Ovary (tissue), 3 donors: ENCODE results near the gene LMX1B.

Source experiments
- EP300 ChIP-seq: sonication (generic); formaldehyde crosslinking; IDR thresholded peaks from one replicate; pipeline ENCODE4 v1.6.1; 2017; ENCODE audit warnings: antibody characterized with exemption
- POLR2A ChIP-seq: fragments of 450-650 bp; IDR thresholded peaks from one replicate; pipeline ENCODE4 v1.6.1; 2017; ENCODE audit warnings: antibody characterized with exemption, mild to moderate bottlenecking, moderate library complexity
- TF ChIP-seq, protein P1 (sequence below), 3 donors: fragments of 450-650 bp in 2 of 3; fragments of 200-600 bp in 1 of 3; IDR thresholded peaks; one replicate each; pipeline versions ENCODE4 v1.5.1 to v1.8.0; 2016 to 2022; ENCODE audit warnings: antibody characterized with exemption in 3 of 3, mild to moderate bottlenecking in 1 of 3
- donor health status: DM: no; HTN: no; CAD: no.

DNA sequence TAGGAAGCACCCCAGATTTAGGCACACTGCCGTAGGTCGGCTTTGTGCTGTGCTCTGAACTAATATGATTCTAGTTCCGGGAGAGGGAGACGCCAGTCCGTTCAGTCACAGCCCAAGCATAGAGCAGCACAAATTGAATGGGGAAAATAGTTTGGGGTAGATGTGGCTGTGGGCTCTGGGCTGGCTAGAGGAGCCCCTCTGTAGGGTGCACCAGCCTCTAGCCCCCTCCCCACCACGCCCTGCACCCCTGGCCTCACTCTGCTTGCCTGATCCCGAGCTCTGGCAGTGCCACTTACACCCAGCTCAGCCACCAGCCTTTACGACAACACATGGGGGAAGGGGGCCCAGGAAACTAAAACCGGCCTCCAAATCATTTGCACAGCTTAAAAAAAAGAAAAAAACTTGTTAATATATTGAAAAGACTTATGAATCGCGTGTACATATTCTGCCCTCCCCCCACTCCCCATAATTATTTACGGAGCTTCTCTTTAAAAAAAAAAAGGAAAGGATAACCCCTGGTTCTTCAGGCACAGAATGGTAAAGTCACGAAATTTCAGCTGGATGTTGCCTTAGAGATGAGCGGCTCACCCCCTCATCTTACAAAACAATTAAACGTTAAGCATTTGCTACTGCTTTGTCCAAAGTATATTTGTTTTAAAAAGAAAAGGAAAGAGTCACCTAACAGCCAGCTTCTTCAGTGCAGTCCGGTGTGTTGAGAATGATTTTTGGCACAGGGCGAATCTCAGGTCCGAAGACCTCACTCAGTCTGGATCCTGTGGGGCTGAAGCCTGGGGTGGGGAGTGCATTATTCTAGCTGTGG, 3.5 kb downstream of the LMX1B start:
- TF ChIP-seq, protein P1, sequence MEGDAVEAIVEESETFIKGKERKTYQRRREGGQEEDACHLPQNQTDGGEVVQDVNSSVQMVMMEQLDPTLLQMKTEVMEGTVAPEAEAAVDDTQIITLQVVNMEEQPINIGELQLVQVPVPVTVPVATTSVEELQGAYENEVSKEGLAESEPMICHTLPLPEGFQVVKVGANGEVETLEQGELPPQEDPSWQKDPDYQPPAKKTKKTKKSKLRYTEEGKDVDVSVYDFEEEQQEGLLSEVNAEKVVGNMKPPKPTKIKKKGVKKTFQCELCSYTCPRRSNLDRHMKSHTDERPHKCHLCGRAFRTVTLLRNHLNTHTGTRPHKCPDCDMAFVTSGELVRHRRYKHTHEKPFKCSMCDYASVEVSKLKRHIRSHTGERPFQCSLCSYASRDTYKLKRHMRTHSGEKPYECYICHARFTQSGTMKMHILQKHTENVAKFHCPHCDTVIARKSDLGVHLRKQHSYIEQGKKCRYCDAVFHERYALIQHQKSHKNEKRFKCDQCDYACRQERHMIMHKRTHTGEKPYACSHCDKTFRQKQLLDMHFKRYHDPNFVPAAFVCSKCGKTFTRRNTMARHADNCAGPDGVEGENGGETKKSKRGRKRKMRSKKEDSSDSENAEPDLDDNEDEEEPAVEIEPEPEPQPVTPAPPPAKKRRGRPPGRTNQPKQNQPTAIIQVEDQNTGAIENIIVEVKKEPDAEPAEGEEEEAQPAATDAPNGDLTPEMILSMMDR (IDR thresholded peaks at IDR 0.05): no peak
- TF ChIP-seq POLR2A (no peak), EP300 (no peak)
